Measurements from ENCODE around the gene TEAD3.
"Not testable (repeated sequence)": the region's sequence is repeated elsewhere in the genome, so short reads cannot be mapped to it uniquely, and the experiment has no call there.

The TEAD3 gene

GRCh38 chr6:35445691-35446090 is 51.2 kb downstream of the TEAD3 start:
- no peak for DNase-seq

GRCh38 chr6:35443341-35444030 is 53.4 kb downstream of the TEAD3 start:
- no peak for DNase-seq

- DNase-seq: no peak
Observed at GRCh38 chr6:35442693-35443092, 54.2 kb downstream of the TEAD3 start.

GRCh38 chr6:35441642-35442041 is 55.2 kb downstream of the TEAD3 start:
- no peak for DNase-seq

GRCh38 chr6:35441205-35441604 is 55.7 kb downstream of the TEAD3 start:
- no peak for DNase-seq

- no peak for DNase-seq
Observed at GRCh38 chr6:35439308-35439707, 57.6 kb downstream of the TEAD3 start.

GRCh38 chr6:35438378-35439065 is 58.4 kb downstream of the TEAD3 start:
- not testable (repeated sequence) for DNase-seq

- DNase-seq: no peak
Observed at GRCh38 chr6:35436071-35436857, 60.6 kb downstream of the TEAD3 start.

- DNase-seq: no peak
Observed at GRCh38 chr6:35435074-35435837, 61.6 kb downstream of the TEAD3 start.

GRCh38 chr6:35432702-35433101 is 64.2 kb downstream of the TEAD3 start:
- not testable (repeated sequence) for DNase-seq

GRCh38 chr6:35432291-35432690 is 64.6 kb downstream of the TEAD3 start:
- no peak for DNase-seq

GRCh38 chr6:35429463-35429862 is 67.4 kb downstream of the TEAD3 start:
- DNase-seq: no peak

GRCh38 chr6:35428421-35429149 is 68.3 kb downstream of the TEAD3 start:
- DNase-seq: no peak

- no peak for DNase-seq
Observed at GRCh38 chr6:35427851-35428321, 69.0 kb downstream of the TEAD3 start.

- no peak for DNase-seq
Observed at GRCh38 chr6:35427435-35427834, 69.4 kb downstream of the TEAD3 start.

GRCh38 chr6:35426074-35426473 is 70.8 kb downstream of the TEAD3 start:
- no peak for DNase-seq

- DNase-seq: no peak
Observed at GRCh38 chr6:35425284-35425683, 71.6 kb downstream of the TEAD3 start.
